Right atrium auricular region (tissue), 2 donors: Measurements from ENCODE around the gene DRAM1. TPM values are rescaled to one million over a fixed set of nuclear protein-coding genes. Genes with fewer than 3 reads are reported as not detected.

ENCODE experiments used
- DNase-seq: peaks from one replicate; pipeline ENCODE4 v3.0.0-alpha.2; 2019; ENCODE audit warnings: low spot score
- H3K27ac ChIP-seq, 2 donors: fragments of 200-600 bp; sonication (generic); 1 replicate in 1 of 2; 2 replicates in 1 of 2; pipeline ENCODE4 v1.5.1; 2016 to 2019
- H3K27me3 ChIP-seq, 2 donors: fragments of 200-600 bp; sonication (generic); one replicate each; pipeline versions ENCODE4 v1.5.1 to v1.6.0; 2017 to 2019
- H3K36me3 ChIP-seq: fragments of 200-600 bp; sonication (generic); one replicate; pipeline ENCODE4 v1.5.1; 2016
- H3K4me1 ChIP-seq, 2 donors: fragments of 200-600 bp; sonication (generic); one replicate each; pipeline versions ENCODE4 v1.5.1 to v1.6.0; 2017 to 2019
- H3K4me3 ChIP-seq, 2 donors: fragments of 200-600 bp; sonication (generic); 1 replicate in 1 of 2; 2 replicates in 1 of 2; pipeline ENCODE4 v1.5.1; 2017 to 2019; ENCODE audit warnings: mild to moderate bottlenecking in 1 of 2, moderate library complexity in 1 of 2
- H3K9me3 ChIP-seq, 2 donors: fragments of 200-600 bp; sonication (generic); one replicate each; pipeline ENCODE4 v1.5.1; 2019
- CTCF ChIP-seq, 2 donors: fragments of 200-600 bp; sonication (generic); IDR thresholded peaks; one replicate each; pipeline ENCODE4 v1.5.1; 2019; ENCODE audit warnings: antibody characterized with exemption in 2 of 2
- total RNA-seq, 2 donors: library from RNA; depleted of rRNA; stranded (reverse); fragments of >200 nt; gene quantifications; one replicate each; pipeline ENCODE4 v1.1.0, GENCODE V29; 2016

The DRAM1 gene
- total RNA-seq, 2 donors from 2014 or later = 3.9 to 12.7 TPM

GRCh38 chr12:101832030-101832429, 45.4 kb upstream of the DRAM1 start:
- Histone ChIP-seq H3K4me3 (no peak overlapping the region), H3K27me3 (no peaks in the 10 kb centered on the region), H3K36me3 (no peaks in the 10 kb centered on the region), H3K9me3 (no peaks in the 10 kb centered on the region), H3K27ac (no peak overlapping the region), H3K4me1 (peaks cover 0 to 16% of the 10 kb centered on the region in 2 donors)
- TF ChIP-seq CTCF (IDR thresholded peaks at IDR 0.05) = no peak
- no peak for DNase-seq

- TF ChIP-seq CTCF (IDR thresholded peaks at IDR 0.05) = no peak
- no peaks in the 10 kb centered on the region for H3K36me3 ChIP-seq
- H3K4me1 ChIP-seq = no peaks in the 10 kb centered on the region
- H3K4me3 ChIP-seq = no peak overlapping the region
- no peak for DNase-seq
- H3K27me3 ChIP-seq = no peaks in the 10 kb centered on the region
- no peak overlapping the region for H3K27ac ChIP-seq
- no peaks in the 10 kb centered on the region for H3K9me3 ChIP-seq
Observed at GRCh38 chr12:101838628-101839323, 38.6 kb upstream of the DRAM1 start.

GRCh38 chr12:101839324-101840283, 37.8 kb upstream of the DRAM1 start:
- Histone ChIP-seq H3K27me3 (no peaks in the 10 kb centered on the region), H3K9me3 (no peaks in the 10 kb centered on the region), H3K4me3 (no peak overlapping the region), H3K36me3 (no peaks in the 10 kb centered on the region), H3K27ac (no peak overlapping the region), H3K4me1 (no peaks in the 10 kb centered on the region)
- peak; percentile 76 for DNase-seq
- TF ChIP-seq CTCF (IDR thresholded peaks at IDR 0.05) = peak; percentile 60 to 92

DNA sequence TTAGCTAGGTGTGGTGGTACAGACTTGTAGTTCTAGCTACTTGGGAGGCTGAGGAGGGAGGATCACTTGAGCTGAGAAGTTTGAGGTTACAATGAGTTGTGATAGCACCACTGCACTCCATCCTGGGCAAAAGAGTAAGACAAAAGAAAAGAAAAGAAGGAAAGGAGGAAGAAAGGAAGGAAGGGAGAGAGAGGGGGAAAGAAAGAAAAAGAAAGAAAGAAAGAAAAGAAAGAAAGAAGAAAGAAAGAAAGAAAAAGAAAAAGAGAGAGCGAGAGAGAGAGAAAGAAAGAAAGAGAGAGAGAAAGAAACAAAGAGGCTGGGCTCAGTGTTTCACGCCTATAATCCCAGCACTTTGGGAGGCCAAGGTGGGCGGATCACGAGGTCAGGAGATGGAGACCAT, 36.3 kb upstream of the DRAM1 start:
- TF ChIP-seq CTCF (IDR thresholded peaks at IDR 0.05) = no peak
- H3K36me3 ChIP-seq = no peaks in the 10 kb centered on the region
- no peak overlapping the region for H3K27ac ChIP-seq
- DNase-seq = no peak
- no peaks in the 10 kb centered on the region for H3K27me3 ChIP-seq
- no peak overlapping the region for H3K4me3 ChIP-seq
- no peaks in the 10 kb centered on the region for H3K4me1 ChIP-seq
- no peaks in the 10 kb centered on the region for H3K9me3 ChIP-seq

DNA sequence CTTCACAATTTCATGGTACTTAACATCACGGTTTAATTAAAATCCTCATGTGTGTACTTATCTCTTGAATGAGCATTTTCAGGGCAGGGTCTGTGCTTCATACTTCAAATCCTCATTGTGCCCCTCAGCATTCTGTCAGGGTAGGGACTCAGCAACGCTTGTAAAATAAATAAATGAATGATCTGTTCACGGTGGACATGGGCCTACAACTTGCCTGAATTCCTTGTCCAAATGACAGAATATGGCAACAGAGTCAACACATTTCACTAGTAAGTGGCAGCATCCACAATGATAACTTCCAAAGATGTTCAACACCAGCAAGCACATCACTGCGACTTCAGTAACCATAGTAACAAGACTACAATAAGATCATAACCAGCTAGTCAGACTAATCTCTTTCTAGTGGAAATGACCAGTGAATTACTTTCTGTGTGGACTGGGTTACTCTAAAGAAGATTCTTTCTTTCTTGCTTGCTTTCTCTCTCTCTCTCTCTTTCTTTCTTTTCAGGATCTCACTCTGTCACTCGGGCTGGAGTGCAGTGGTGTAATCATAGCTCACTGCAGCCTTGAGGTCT, 32.2 kb upstream of the DRAM1 start:
- Histone ChIP-seq H3K4me3 (no peak overlapping the region), H3K27me3 (no peaks in the 10 kb centered on the region), H3K4me1 (no peaks in the 10 kb centered on the region), H3K27ac (no peak overlapping the region), H3K9me3 (no peaks in the 10 kb centered on the region), H3K36me3 (no peaks in the 10 kb centered on the region)
- TF ChIP-seq CTCF (IDR thresholded peaks at IDR 0.05) = no peak
- DNase-seq = no peak
